Coronary artery (tissue), 2 donors: ENCODE results near the gene GADD45G.

Experiments
- DNase-seq: peaks from one replicate; pipeline ENCODE4 v3.0.0-alpha.2; 2017; ENCODE audit warnings: low spot score
- H3K27ac ChIP-seq, 2 donors: fragments of 200-600 bp; sonication (generic); one replicate each; pipeline ENCODE4 v1.5.1; 2016 to 2019
- H3K4me3 ChIP-seq: fragments of 200-600 bp; sonication (generic); 2 replicates; pipeline ENCODE4 v1.5.1; 2016; ENCODE audit warnings: mild to moderate bottlenecking, moderate library complexity
- CTCF ChIP-seq: fragments of 200-600 bp; sonication (generic); IDR thresholded peaks from one replicate; pipeline ENCODE4 v1.5.1; 2019; ENCODE audit warnings: antibody characterized with exemption

The GADD45G gene

GRCh38 chr9:89631384-89631783, 26.6 kb downstream of the GADD45G start:
- Histone ChIP-seq H3K4me3 (no peak overlapping the region), H3K27ac (no peak overlapping the region)
- TF ChIP-seq CTCF, result no peak
- no peak for DNase-seq

- H3K27ac ChIP-seq, result no peak overlapping the region
- no peak overlapping the region for H3K4me3 ChIP-seq
- TF ChIP-seq CTCF, result no peak
- no peak for DNase-seq
These were observed 27.5 kb downstream of the GADD45G start for GRCh38 chr9:89632192-89632733.

- no peak for TF ChIP-seq CTCF
- no peak overlapping the region for H3K4me3 ChIP-seq
- no peak for DNase-seq
- no peak overlapping the region for H3K27ac ChIP-seq
These were observed 27.9 kb downstream of the GADD45G start for GRCh38 chr9:89632736-89633135.

GRCh38 chr9:89633404-89633803, 28.6 kb downstream of the GADD45G start:
- DNase-seq, result no peak
- TF ChIP-seq CTCF, result no peak
- H3K4me3 ChIP-seq, result no peak overlapping the region
- no peak overlapping the region for H3K27ac ChIP-seq

- Histone ChIP-seq H3K4me3 (no peak overlapping the region), H3K27ac (no peak overlapping the region)
- no peak for DNase-seq
- TF ChIP-seq CTCF, result no peak
These were observed 29.1 kb downstream of the GADD45G start for GRCh38 chr9:89633920-89634319.

GRCh38 chr9:89634995-89635742, 30.4 kb downstream of the GADD45G start:
- Histone ChIP-seq H3K4me3 (no peak overlapping the region), H3K27ac (peak overlapping the region; percentile 12 to 48)
- no peak for TF ChIP-seq CTCF
- DNase-seq, result no peak

GRCh38 chr9:89635816-89636215, 31.0 kb downstream of the GADD45G start:
- Histone ChIP-seq H3K4me3 (no peak overlapping the region), H3K27ac (no peak overlapping the region)
- no peak for DNase-seq
- no peak for TF ChIP-seq CTCF
